Measurements from ENCODE around the gene ATG7.
"Not testable (repeated sequence)": the region's sequence is repeated elsewhere in the genome, so short reads cannot be mapped to it uniquely, and the experiment has no call there.

The ATG7 gene

GRCh38 chr3:11302444-11302843, 30.2 kb downstream of the ATG7 start:
- DNase-seq, result no peak

GRCh38 chr3:11304175-11304574, 32.0 kb downstream of the ATG7 start:
- DNase-seq, result no peak

- no peak for DNase-seq
Observed at GRCh38 chr3:11305509-11305908, 33.3 kb downstream of the ATG7 start.

- peak; percentile 13 for DNase-seq
Observed at GRCh38 chr3:11306817-11307589, 34.8 kb downstream of the ATG7 start.

GRCh38 chr3:11307830-11308432, 35.7 kb downstream of the ATG7 start:
- no peak for DNase-seq

- no peak for DNase-seq
Observed at GRCh38 chr3:11310258-11310657, 38.1 kb downstream of the ATG7 start.

GRCh38 chr3:11312166-11312565, 40.0 kb downstream of the ATG7 start:
- DNase-seq, result no peak

- DNase-seq, result no peak
Observed at GRCh38 chr3:11317300-11317699, 45.1 kb downstream of the ATG7 start.

GRCh38 chr3:11322931-11323330, 50.7 kb downstream of the ATG7 start:
- no peak for DNase-seq

GRCh38 chr3:11323813-11324212, 51.6 kb downstream of the ATG7 start:
- no peak for DNase-seq

- no peak for DNase-seq
Observed at GRCh38 chr3:11327619-11328018, 55.4 kb downstream of the ATG7 start.

GRCh38 chr3:11328196-11328945, 56.2 kb downstream of the ATG7 start:
- DNase-seq, result no peak

GRCh38 chr3:11329777-11330176, 57.6 kb downstream of the ATG7 start:
- no peak for DNase-seq

- DNase-seq, result no peak
Observed at GRCh38 chr3:11331101-11331500, 58.9 kb downstream of the ATG7 start.

- DNase-seq, result no peak
Observed at GRCh38 chr3:11335056-11335608, 62.9 kb downstream of the ATG7 start.

GRCh38 chr3:11339541-11339940, 67.3 kb downstream of the ATG7 start:
- no peak for DNase-seq

- no peak for DNase-seq
Observed at GRCh38 chr3:11346416-11346815, 74.2 kb downstream of the ATG7 start.

GRCh38 chr3:11348877-11349276, 76.7 kb downstream of the ATG7 start:
- not testable (repeated sequence) for DNase-seq

- no peak for DNase-seq
Observed at GRCh38 chr3:11349446-11349845, 77.2 kb downstream of the ATG7 start.

GRCh38 chr3:11350374-11350773, 78.2 kb downstream of the ATG7 start:
- DNase-seq, result no peak

- no peak for DNase-seq
Observed at GRCh38 chr3:11351451-11351850, 79.3 kb downstream of the ATG7 start.

GRCh38 chr3:11356269-11356668, 84.1 kb downstream of the ATG7 start:
- no peak for DNase-seq

- DNase-seq, result no peak
Observed at GRCh38 chr3:11362600-11362999, 90.4 kb downstream of the ATG7 start.

GRCh38 chr3:11363715-11364114, 91.5 kb downstream of the ATG7 start:
- no peak for DNase-seq

All from stimulated activated CD4-positive, alpha-beta T cell treated with anti-CD3 and anti-CD28 coated beads, Interleukin-4, amount 100 ng/mL, for 1 hour (primary cell).